ENCODE measurements around the gene PIF1. TPM values are rescaled to one million over a fixed set of nuclear protein-coding genes. Genes with fewer than 3 reads are reported as not detected.

Gene PIF1
- total RNA-seq, 1 experiment from 2014 or later: 74.4 TPM

- no peak overlapping the region for H2BK20ac ChIP-seq (ENCODE audit: low read depth, low read length, poor library complexity, severe bottlenecking)
- no peaks in the 10 kb centered on the region for H3K9me3 ChIP-seq (ENCODE audit: control insufficient read depth, low read depth, low read length)
- peak overlapping the region; percentile 16 for H3K56ac ChIP-seq (ENCODE audit: insufficient read length, low read depth, low read length)
- H3K4me2 ChIP-seq (ENCODE audit: insufficient read depth, insufficient read length, low read length): peak overlapping the region; percentile 21
- H4K5ac ChIP-seq (ENCODE audit: insufficient read length, low read depth, low read length): peak overlapping the region; percentile 84
- peak overlapping the region; percentile 95 to 100 (median 99) for H3K27ac Mint-ChIP-seq
- peaks cover 0 to 4% (median 2%) of the 10 kb centered on the region in 3 experiments; a peak in 3 of 7 replicates for H3K36me3 Mint-ChIP-seq (ENCODE audit: insufficient read depth in 1 of 3, low read depth in 3 of 3)
- H3K9me3 Mint-ChIP-seq: peaks cover 0 to 1% of the 10 kb centered on the region in 2 experiments; a peak in 2 of 5 replicates
- peaks cover 53 to 58% of the 10 kb centered on the region in 2 experiments for H3K4me1 Mint-ChIP-seq
- H4K91ac ChIP-seq (ENCODE audit: insufficient read length, low read depth, low read length): peak overlapping the region; percentile 76
- no peaks in the 10 kb centered on the region for H3K27me3 ChIP-seq (ENCODE audit: insufficient read depth, low read length)
- peak overlapping the region; percentile 49 for H2BK120ac ChIP-seq (ENCODE audit: low read depth, low read length, poor library complexity, severe bottlenecking)
- DNase-seq: no peak
- peak overlapping the region; percentile 93 for H3K14ac ChIP-seq (ENCODE audit: insufficient read depth, low read length)
- no peak overlapping the region for H3K9ac ChIP-seq (ENCODE audit: extremely low read depth, insufficient read length, low read length)
- H3T11ph ChIP-seq (ENCODE audit: low read length): no peak overlapping the region
- H2AFZ ChIP-seq (ENCODE audit: low read length): no peak overlapping the region
- H3K18ac ChIP-seq (ENCODE audit: insufficient read length, low read depth, low read length): peak overlapping the region; percentile 94
- H4K8ac ChIP-seq (replicated peaks; ENCODE audit: insufficient read length, low read depth, low read length): peak overlapping the region; percentile 9
- peak overlapping the region; percentile 57 for H2AK5ac ChIP-seq (ENCODE audit: insufficient read length, low read length)
- TF ChIP-seq CTCF (conservative IDR thresholded peaks at IDR 0.05): no peak
- peaks cover 13% of the 10 kb centered on the region for H3K23me2 ChIP-seq (ENCODE audit: insufficient read length, low read depth, low read length, poor library complexity, severe bottlenecking)
- peak overlapping the region; percentile 84 for H3K4ac ChIP-seq (ENCODE audit: low read depth, low read length)
- H3K79me1 ChIP-seq (ENCODE audit: insufficient read depth, low read depth, low read length, poor library complexity, severe bottlenecking): no peaks in the 10 kb centered on the region
- H3K27me3 Mint-ChIP-seq (ENCODE audit: low read depth): no peaks in the 10 kb centered on the region
- peak overlapping the region; percentile 34 to 72; a peak in 3 of 5 replicates for H3K4me3 Mint-ChIP-seq
- no peak overlapping the region for H3K23ac ChIP-seq (ENCODE audit: insufficient read length, low read depth, low read length)
- WGBS (ENCODE audit: extremely low coverage, insufficient read length, low lambda C conversion rate): no CpG with 5 or more reads among the region's 6 CpGs
- no peaks in the 10 kb centered on the region for H4K20me1 ChIP-seq (ENCODE audit: control insufficient read depth, insufficient read depth, insufficient read length)
- no peak overlapping the region for H2BK15ac ChIP-seq (ENCODE audit: low read depth, low read length)
- peak overlapping the region; percentile 90 for H3K27ac ChIP-seq (ENCODE audit: insufficient read length, low read depth, low read length)
- H3K79me2 ChIP-seq (ENCODE audit: insufficient read depth, low read length): no peaks in the 10 kb centered on the region
- peaks cover 8% of the 10 kb centered on the region; the same call in 1 of the 2 replicates for H3K4me1 ChIP-seq (ENCODE audit: insufficient read depth, low read length)
- H2BK5ac ChIP-seq (ENCODE audit: insufficient read length, low read length): peak overlapping the region; percentile 82
- H2BK12ac ChIP-seq (ENCODE audit: insufficient read length, low read depth, low read length): peak overlapping the region; percentile 38
Observed at GRCh38 chr15:64806509-64806908, 18.9 kb downstream of the PIF1 start.

Measured in H9 (cell line).